Kidney epithelial cell (primary cell): ENCODE data around the gene HINT3. TPM values are rescaled to one million over a fixed set of nuclear protein-coding genes. Genes with fewer than 3 reads are reported as not detected.

Source experiments
- DNase-seq: peaks from one replicate; pipeline ENCODE4 v3.0.0-alpha.2; 2010; ENCODE audit warnings: low read depth
- H3K27me3 ChIP-seq: 2 replicates; pipeline ENCODE4 v1.6.0; 2011; ENCODE audit warnings: low read length; ENCODE audit not compliant: control insufficient read depth, insufficient read depth
- H3K36me3 ChIP-seq: 2 replicates; pipeline ENCODE4 v1.5.1; 2011; ENCODE audit warnings: low read length; ENCODE audit not compliant: control insufficient read depth, insufficient read depth
- H3K4me3 ChIP-seq: 2 replicates; pipeline ENCODE4 v1.5.1; 2011; ENCODE audit warnings: low read depth, mild to moderate bottlenecking, control low read depth, low read length
- CTCF ChIP-seq: IDR thresholded peaks from 2 replicates; pipeline ENCODE4 v1.5.1; 2011; ENCODE audit warnings: mild to moderate bottlenecking, moderate library complexity, low read length, control low read depth, inconsistent platforms; ENCODE audit not compliant: insufficient read depth, poor library complexity, severe bottlenecking
- total RNA-seq: library from RNA; depleted of rRNA; stranded (reverse); fragments of >200 nt; gene quantifications from 2 replicates; pipeline ENCODE4 v1.2.3, GENCODE V29; 2015

HINT3 gene
- total RNA-seq, 1 donor from 2014 or later = 30.5 TPM

DNA sequence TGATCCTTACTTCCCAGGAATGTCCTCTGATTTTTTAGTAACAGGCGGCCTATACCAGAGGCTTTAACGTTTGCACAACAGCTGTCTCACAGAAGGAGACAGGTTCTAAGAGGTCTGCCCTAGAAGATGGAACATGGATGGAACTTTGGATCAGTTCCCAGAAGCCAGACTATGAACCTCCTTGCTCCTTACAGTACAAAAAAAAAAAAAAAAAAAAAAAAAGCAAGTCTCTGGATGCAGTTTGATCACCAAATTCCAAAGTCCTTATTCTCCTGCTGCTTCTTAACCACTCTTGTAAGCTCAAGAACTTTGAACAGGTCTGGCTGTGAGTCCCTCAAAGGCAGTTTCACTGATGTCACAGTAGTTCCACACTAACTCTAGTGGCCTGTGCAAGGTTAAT lies 27.7 kb downstream of the HINT3 start:
- no peak for TF ChIP-seq CTCF
- no peaks in the 10 kb centered on the region for H3K36me3 ChIP-seq
- no peak overlapping the region for H3K4me3 ChIP-seq
- no peaks in the 10 kb centered on the region for H3K27me3 ChIP-seq
- DNase-seq = no peak

GRCh38 chr6:125985522-125985921 lies 29.0 kb downstream of the HINT3 start:
- Histone ChIP-seq H3K27me3 (no peaks in the 10 kb centered on the region), H3K36me3 (no peaks in the 10 kb centered on the region), H3K4me3 (peak overlapping the region; percentile 99)
- no peak for TF ChIP-seq CTCF
- DNase-seq = no peak

DNA sequence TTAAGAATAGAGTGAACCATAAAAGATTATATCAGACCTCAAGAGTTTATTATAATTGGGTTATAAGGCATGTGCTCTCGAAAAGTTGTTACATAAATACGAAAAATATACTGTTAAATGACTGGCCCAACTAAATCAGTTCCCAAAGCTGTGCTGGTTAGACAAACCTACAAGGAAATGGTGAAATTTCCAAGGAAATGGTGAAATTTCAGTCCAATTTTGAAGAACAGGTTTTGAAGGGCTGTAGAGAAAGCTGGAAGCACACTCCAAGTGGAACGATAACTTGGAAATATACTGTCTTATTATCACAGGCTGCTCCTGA lies 29.4 kb downstream of the HINT3 start:
- no peak for DNase-seq
- H3K36me3 ChIP-seq = no peaks in the 10 kb centered on the region
- H3K4me3 ChIP-seq = peak overlapping the region; percentile 99
- no peak for TF ChIP-seq CTCF
- no peaks in the 10 kb centered on the region for H3K27me3 ChIP-seq

GRCh38 chr6:125986301-125987025 lies 29.9 kb downstream of the HINT3 start, which contains the start of gene TRMT11:
Gene TRMT11 (plus strand): TSS chr6:125986540. CDS start chr6:125986551, 11 bp downstream.
- no peak for TF ChIP-seq CTCF
- DNase-seq = peak; percentile 65
- H3K36me3 ChIP-seq = no peaks in the 10 kb centered on the region
- peak within 1 kb of the TSS; percentile 99 for H3K4me3 ChIP-seq
- H3K27me3 ChIP-seq = no peaks in the 10 kb centered on the region

- H3K36me3 ChIP-seq = no peaks in the 10 kb centered on the region
- DNase-seq = no peak
- H3K27me3 ChIP-seq = no peaks in the 10 kb centered on the region
- no peak for TF ChIP-seq CTCF
- H3K4me3 ChIP-seq = peak overlapping the region; percentile 99
These were observed 30.6 kb downstream of the HINT3 start for GRCh38 chr6:125987026-125987617.
